Skin epidermis (tissue), 12 donors: Measurements from ENCODE around the gene TRIM50.
"Not testable (repeated sequence)": the region's sequence is repeated elsewhere in the genome, so short reads cannot be mapped to it uniquely, and the experiment has no call there.

Source experiments
- H3K27ac ChIP-seq, 21 experiments: fragments of 200-600 bp; sonication (generic) in 11 of 21; one replicate each; pipeline ENCODE4 v1.5.0; 2020; ENCODE audit warnings: mild to moderate bottlenecking in 3 of 21, inconsistent platforms in 2 of 21, moderate library complexity in 2 of 21
- H3K4me3 ChIP-seq, 7 experiments: fragments of 200-600 bp; sonication (generic) in 2 of 7; one replicate each; pipeline ENCODE4 v1.5.0; 2020; ENCODE audit warnings: inconsistent platforms in 2 of 7, mild to moderate bottlenecking in 2 of 7, moderate library complexity in 1 of 7

Gene TRIM50

DNA sequence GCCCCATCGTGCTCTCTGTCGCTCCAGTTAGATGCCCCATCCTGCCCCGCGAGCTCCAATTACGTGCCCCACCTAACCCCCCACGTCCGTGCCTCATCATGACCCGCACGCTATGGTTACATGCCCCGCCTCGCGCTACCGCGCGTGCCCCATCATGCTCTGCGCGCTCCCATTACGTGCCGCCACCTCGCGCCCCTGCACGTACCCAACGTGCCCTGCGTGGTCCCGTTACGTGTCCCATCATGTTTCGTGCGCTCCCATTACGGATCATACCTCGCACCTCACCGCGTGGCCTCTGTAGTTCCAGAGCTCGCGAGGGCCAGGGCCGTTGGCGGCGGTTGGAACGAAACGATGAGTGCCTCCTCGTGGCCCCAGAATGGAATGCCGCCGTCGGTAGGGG lies at the start of gene TRIM50, which contains the start of gene FKBP6:
TRIM50 (minus strand) TSS at position 161 of the 400 bp plus-strand sequence. CDS start 3,295 bp downstream, outside the sequence.
FKBP6 (plus strand) TSS at position 240 of the 400 bp plus-strand sequence. CDS start 268 bp downstream, outside the sequence.
- not testable (repeated sequence) for H3K4me3 ChIP-seq, H3K27ac ChIP-seq

DNA sequence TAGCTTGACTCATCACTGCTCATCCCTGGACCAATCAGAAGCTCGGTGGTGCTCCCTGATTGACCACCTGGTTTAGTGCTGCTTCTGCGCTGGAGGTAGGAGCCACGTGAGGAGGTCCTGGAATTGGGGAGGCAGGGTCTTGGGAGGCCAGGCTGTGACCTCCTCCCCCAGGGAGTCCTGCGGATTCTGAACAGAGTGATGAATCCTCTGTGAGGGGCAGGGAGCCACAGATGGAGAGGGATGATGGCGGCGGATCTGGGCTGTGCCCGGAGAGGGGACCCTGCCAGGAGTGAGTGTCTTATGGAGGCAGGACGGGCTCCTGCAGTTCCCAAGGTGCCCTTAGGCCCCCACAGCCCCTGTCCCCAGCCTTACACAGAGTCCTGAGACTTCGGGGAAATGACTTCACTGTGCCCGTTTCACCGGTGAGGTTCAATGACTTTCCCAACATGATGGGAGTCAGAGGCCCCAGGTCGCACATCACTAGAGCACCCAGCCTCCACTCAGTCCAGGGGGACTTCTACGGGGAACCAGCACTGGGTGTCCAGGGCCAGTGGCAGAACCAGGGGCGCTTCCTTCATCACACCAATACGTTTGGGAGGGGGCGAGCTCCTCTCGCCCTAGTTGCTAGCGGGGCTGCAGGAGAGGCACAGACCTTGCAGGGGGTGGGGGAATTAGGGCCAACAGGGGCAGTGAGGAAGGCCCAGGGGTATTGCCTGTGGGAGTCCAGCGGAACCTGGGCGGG lies 49.0 kb upstream of the TRIM50 start:
- no peak overlapping the region for H3K27ac ChIP-seq

DNA sequence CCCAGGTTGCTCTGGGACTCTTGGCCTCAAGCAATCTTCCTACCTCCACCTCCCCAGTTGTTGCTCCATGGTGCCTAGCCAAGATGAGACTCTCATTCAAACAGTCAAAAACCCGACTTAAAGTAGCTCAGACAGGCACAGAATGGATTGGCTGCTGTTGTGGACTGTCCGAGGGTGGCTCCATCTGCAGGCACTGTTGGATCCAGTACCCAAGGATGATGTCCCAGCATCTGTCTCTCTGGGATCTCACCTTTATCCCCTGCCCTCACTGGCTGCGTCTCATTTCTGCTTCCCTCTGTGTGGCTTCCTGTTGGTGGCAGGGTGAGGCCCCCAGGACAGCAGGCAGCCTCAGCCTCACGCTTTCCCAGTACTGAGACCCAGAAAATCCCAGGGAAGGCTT lies 48.4 kb upstream of the TRIM50 start:
- H3K4me3 ChIP-seq, H3K27ac ChIP-seq: not testable (repeated sequence)

More for the DNA sequence above, 49.0 kb upstream of the TRIM50 start:
- H3K4me3 ChIP-seq, result no peak overlapping the region

DNA sequence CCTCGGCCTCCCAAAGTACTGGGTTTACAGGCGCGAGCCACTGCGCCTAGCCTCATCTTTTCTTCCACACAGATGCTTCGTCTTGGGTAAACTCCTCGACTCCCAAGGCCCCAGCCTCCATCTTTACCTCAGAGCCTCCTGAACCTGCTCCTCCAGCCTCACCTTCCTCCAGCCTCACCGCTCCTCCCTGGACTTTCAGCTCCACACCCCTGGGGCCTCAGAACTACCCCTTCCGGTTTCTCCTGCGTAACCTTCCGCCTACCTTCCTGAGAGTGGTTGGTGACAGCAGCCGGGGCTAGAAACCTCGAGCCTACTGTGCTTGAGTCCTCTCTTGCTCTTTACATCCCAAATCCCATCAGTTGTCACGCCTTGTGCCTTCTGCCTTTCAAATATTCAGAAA lies 45.9 kb upstream of the TRIM50 start:
- Histone ChIP-seq H3K4me3 (no peak overlapping the region), H3K27ac (no peak overlapping the region)

DNA sequence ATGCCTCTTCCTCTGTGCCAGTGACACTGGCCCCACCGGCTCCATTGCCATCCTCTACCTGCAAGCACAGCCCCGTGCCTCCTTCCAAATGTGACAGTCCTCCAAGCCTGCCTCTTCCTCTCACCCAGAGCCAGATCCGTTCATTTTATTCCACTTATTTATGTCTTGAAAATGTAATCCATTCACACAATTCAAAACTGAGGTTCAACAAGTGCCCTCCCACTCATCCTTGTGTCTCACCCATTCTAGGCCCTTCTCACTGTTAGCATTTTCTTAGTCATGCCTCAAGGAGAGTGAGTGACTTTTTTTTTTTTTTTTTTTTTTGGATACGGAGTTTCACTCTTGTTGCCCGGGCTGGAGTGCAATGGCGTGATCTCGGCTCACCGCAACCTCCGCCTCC lies 41.7 kb upstream of the TRIM50 start:
- Histone ChIP-seq H3K27ac (no peak overlapping the region), H3K4me3 (no peak overlapping the region)

DNA sequence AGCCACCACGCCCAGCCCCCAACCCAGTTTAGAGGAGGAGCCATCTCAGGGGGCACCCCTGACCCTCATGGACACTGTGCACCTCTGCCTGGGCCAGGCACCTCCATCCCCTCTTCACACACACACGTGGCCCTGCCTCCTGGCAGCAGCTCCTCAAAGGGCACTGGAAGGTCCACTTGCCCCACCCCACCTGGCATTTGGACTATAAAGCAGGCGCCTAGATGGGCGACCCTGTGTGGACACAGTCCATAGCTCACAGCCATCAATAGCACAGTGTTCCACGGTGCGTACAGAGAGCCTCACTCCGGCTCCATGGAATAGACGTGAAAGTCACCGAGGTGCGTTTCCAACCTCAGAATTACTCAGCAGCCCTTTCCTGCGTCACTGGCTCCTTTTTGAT lies 41.1 kb upstream of the TRIM50 start:
- H3K27ac ChIP-seq, result no peak overlapping the region

DNA sequence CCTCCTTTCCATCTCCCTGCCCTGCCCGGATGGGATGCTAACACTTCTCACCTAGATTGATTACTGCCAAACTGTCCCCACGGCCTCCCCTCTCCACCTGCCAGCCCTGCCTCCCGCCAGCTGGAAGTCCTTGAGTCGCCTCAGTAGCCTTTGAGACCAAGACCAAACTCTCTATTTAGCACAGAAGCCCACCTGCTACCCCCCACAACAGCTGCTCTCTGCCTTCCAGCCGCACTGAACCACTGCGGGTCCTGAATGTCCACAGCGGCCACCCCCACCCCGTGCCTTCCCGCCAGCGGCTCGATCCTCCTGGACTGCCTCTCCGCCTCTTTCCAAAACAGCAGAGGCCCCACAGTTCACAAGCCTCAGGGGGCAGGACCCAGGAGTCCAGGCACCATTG lies 39.1 kb upstream of the TRIM50 start:
- Histone ChIP-seq H3K27ac (no peak overlapping the region), H3K4me3 (no peak overlapping the region)

More for the DNA sequence above, 41.1 kb upstream of the TRIM50 start:
- H3K4me3 ChIP-seq, result no peak overlapping the region

DNA sequence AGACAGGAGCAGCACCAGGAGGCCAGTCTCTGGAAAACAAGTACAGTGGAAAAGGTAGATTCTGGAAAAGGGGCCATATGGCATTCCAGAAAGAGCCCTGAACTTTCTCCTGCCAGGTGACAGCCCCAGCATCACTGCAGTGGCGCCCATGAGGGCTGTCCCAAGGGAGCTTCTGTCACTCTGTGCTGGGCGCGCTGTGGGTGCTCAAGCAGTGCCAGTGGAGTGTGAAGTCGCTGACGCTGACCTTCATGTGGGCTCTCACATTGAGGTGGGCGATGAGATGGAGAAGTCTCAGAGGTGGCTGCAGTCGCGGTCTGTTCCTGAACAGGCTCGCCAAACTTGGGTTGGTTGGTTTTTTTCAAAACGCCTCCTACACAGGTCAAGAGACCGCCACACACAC lies 38.2 kb upstream of the TRIM50 start:
- Histone ChIP-seq H3K4me3 (no peak overlapping the region), H3K27ac (no peak overlapping the region)

DNA sequence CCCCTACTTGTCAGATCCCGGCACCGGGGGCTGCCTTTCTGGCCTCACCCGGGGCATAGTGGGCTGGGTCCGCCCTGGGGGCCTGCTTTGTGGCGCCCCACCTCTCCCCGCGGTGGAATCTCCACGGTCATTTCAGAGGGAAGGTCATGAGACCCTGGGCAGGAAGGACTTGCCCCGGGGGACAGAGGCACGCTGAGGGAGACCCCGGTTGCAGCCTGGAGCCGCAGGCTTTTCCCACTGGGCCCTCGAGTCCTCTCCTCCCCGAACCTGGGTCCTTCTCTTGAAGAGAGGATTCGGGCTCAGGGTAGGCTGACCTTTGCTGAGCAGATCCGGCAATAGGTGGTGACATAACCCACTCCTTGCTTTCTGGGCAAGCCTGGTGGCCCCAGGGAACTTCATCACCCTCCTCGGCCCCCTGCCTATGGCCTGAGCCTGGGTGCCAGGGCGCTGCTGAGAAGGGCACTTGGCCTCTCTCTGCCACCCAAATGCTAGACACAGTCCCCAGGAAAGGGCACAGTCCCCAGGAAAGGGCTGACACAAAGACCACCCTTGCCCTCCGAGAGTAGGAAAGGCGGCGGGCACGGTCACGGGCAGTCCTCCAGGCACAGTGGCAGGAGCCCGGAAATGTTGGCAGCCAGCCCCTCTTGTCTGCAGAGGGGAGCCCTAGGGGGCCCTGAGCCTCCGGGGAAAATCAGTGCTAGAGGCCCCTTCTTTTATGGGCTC lies 36.3 kb upstream of the TRIM50 start:
- Histone ChIP-seq H3K27ac (no peak overlapping the region), H3K4me3 (no peak overlapping the region)

DNA sequence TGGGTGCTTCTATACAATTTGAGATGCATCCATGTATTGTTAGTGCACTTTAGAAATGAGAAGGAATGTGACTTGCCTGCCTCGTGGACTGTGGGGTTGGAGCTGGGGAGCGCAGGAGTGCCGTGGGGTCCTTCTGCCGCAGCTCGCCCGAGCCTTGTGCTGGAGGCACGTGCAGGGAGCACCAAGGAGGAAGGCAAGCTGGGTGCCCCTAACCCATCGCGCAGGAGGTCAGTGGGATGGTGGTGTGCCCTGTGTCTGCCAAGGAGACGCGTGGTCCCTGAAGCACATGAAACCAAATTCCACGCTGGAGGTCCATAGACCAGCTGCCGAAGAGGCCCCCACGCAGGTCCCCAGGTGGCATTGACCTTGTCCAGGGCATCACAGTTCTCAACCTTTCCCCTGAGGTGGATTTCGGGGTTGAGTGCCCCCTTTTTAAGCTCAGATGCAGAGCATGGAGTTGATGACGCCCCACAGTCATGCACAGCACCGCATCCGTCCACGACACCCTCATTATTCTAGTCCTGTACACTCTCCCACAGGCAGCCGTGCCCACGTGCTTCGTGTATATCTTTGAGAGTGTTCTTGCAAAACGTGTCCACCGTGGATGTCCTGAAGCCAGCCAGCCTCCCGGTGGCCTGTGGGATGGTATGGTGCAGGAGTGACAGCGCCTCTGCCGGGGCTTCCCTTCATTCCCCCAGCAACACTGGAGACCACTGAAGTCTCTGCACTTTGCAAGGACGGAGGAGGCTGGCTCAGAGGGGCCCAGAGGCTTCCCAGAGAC lies 35.5 kb upstream of the TRIM50 start:
- no peak overlapping the region for H3K4me3 ChIP-seq

DNA sequence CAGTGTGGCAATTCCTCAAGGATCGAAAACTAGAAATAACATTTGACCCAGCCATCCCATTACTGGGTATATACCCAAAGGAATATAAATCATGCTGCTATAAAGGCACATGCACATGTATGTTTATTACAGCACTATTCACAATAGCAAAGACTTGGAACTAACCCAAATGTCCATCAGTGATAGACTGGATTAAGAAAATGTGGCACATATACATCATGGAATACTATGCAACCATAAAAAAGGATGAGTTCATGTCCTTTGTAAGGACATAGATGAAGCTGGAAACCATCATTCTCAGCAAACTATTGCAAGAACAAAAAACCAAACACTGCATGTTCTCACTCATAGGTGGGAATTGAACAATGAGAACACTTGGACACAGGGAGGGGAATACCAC lies 32.7 kb upstream of the TRIM50 start:
- H3K27ac ChIP-seq, H3K4me3 ChIP-seq: not testable (repeated sequence)

More for the DNA sequence above, 35.5 kb upstream of the TRIM50 start:
- no peak overlapping the region for H3K27ac ChIP-seq

DNA sequence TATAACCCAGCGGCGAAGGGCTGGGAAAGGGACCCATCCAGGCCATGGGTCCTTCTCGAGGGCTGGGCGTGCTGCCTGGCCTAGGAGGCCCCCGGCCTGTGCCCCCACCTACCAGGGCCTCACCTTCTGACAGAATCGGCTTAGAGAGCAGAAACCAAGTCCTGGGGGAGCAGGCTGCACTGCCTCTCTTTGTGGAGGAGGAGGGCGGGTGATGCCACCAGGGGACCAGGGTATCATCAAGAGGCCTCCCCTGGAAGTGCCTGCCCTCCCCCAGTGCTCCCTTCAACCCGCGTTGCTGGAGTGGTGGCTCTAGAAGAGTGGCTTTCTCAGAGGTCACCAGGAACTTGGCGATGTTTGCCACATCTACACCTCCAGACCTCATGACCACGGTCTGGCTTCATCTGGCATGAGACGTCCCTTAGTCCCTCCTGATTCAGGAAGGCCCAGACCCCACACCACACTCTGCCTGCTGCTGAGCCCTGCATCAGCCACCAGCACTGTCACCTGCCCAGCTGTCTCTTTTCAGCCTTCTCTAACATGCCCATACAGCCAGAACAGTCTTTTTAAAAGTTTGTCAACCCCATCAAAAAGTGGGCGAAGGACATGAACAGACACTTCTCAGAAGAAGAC lies 32.0 kb upstream of the TRIM50 start:
- Histone ChIP-seq H3K27ac (no peak overlapping the region), H3K4me3 (no peak overlapping the region)

DNA sequence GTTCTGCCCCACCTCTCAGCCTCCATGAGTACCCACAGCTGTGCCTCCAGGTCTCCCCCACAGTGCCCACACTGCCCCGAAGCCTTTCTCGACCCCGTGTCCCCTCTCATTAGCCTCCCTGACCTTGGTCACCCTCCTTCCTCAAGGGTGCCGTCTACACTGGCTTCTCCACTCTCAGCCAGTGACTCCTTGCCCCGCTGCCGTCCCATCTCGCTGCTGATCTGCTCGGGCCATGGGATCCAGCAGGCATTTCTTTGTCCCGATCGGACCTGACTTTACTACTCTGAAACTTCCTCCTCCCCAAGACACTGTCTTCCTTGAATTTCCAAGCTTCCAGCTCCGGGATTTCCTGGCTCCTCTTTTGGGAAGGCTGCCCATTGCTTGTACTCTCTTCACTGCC lies 31.4 kb upstream of the TRIM50 start:
- Histone ChIP-seq H3K27ac (no peak overlapping the region), H3K4me3 (no peak overlapping the region)

DNA sequence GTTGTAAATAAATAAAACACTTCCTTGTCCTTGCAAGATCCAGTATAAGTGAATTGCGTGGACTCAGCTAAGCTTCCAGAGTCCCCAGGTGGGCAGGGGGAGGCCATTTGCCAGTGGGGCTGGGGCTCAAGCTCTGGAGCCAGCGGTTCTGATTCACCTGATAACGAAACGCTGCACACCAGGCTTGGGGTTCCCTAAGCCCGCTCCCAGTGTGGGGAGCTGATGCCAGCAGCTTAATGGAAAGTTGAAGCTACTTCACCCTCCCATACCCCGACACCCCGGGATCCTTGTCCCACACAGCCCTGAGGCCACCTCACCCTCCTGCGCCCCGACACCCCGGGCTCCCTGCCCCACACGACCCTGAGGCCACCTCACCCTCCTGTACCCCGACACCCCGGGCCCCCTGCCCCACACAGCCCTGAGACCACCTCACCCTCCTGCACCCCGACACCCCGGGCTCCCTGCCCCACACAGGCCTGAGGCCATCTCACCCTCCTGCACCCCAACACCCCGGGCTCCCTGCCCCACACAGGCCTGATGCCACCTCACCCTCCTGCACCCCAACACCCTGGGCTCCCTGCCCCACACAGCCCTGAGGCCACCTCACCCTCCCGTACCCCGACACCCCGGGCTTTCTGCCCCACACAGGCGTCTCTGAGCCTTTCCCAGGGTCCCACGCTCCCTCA lies 30.9 kb upstream of the TRIM50 start:
- Histone ChIP-seq H3K4me3 (peak overlapping the region in 1 of 7 experiments; percentile 17), H3K27ac (peak overlapping the region in 3 of 21 experiments; percentile 2 to 41 (median 39))

DNA sequence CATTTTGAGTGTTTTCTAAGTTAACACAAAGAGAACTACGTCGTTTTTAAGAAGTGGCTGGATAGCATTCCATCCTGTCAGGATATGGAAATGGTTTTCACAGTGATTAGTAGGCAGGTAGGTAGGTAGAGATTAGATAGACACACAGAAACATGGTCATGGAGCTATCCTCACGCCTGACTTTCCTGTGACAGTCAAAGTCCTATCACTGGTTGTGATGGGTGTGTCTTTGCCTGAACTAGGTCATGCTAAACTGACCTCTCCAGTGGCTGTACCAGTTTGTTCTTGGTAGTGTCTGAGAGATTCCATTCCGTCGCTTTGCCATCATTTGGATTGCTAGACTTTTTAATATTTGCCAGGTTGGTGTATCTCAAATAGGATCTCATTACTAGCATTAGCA lies 28.3 kb upstream of the TRIM50 start:
- H3K4me3 ChIP-seq, result no peak overlapping the region

DNA sequence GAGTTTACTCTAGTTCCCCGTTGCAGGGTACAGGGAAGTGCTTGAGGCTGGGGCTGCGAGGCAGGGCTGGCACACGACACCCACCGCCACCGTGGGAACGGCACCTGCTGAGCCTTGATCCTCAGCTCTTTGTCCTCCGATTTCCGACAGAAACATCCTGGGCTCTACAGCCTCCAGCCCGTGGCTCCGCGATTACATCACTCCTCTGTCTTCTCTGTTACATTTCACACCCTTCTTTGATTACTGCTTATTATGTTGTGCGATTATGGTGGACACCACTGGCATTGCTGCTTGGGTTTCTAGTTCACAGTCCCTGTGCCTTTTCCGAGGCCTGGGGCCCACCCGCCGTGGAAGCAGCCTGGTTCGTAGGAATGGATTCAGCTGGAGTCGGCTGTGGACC lies 26.9 kb upstream of the TRIM50 start:
- Histone ChIP-seq H3K4me3 (no peak overlapping the region), H3K27ac (no peak overlapping the region)

More for the DNA sequence above, 28.3 kb upstream of the TRIM50 start:
- no peak overlapping the region for H3K27ac ChIP-seq

DNA sequence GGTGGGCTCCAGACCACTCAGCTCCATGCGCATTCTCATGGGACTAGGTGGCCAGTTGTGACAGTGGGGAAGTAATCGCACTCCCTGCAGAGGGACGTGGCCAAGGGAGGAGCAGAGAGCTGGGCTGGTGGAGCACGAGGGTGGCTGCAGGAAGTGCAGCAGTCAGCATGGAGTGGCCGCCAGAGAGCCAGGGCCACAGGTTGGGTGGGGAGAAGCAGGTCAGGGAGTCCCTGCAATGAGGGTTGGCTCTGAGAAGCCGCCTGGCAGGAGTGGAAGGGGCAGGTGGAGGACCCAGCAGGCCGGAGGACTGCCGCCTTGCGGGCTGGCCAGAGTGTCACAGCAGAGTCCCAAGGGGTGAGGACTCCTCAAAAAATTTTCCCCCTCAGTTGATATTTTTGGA lies 26.3 kb upstream of the TRIM50 start:
- H3K27ac ChIP-seq, result no peak overlapping the region
- H3K4me3 ChIP-seq, result no peak overlapping the region

DNA sequence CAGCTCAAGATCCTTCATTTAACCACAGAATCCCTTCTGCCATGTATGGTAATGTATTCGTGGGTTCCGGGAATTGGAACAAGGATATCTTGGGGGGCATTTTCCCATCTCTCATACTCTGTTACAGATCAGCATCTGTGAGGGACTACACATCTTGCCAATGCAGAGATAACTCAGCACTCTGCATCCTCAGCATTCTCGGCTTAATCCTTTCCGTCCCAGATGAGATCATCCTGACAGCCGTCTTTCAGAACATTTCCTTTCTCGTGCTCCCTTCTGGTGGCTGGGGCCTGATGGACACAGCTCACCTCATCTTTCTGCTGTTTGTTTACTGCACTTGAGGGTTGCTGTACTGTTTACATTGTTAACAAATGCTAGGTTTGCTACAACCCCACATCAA lies 25.4 kb upstream of the TRIM50 start:
- H3K27ac ChIP-seq, result no peak overlapping the region
- H3K4me3 ChIP-seq, result no peak overlapping the region

DNA sequence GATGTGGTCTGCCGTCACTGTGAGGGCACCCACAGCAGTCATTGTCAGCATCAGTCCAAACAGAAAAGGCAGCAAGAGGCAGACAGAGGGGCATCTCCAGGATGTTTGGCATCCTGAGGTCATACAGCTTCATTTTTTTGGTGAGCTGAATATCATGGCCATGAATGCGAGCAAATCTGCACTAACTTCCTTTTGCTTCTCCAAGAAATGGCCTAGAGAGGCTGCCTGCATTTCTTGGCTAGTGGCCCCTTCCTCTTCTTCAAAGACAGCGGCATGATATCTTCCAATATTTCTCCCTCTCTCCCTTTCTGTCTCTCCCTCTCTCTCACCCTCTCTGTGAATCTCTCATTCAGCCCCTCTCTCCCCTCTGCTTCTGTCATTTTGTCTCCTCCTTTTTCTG lies 24.9 kb upstream of the TRIM50 start:
- Histone ChIP-seq H3K4me3 (no peak overlapping the region), H3K27ac (no peak overlapping the region)
